Naive thymus-derived CD4-positive, alpha-beta T cell (primary cell): ENCODE results near the gene THOP1. TPM values are rescaled to one million over a fixed set of nuclear protein-coding genes. Genes with fewer than 3 reads are reported as not detected.

Experiments used
- ATAC-seq: fragments of 150-1000 bp; cut with Tn5 transposase; 2 replicates; pipeline ENCODE4 v1.10.0; 2021; ENCODE audit warnings: mild to moderate bottlenecking, moderate library complexity
- CTCF ChIA-PET: fragments of 350-600 bp; sonication (Branson Sonifier 250); formaldehyde crosslinking; loops from one replicate; lab custom pipeline; 2021; ENCODE audit warnings: antibody characterized with exemption; lab: Charles Lee
- POLR2A ChIA-PET: fragments of 350-600 bp; sonication (Branson Sonifier 250); formaldehyde crosslinking; loops from one replicate; lab custom pipeline; 2021; ENCODE audit warnings: antibody characterized with exemption, inconsistent platforms; lab: Charles Lee
- DNase-seq, 9 donors: peaks; one replicate each; pipeline versions ENCODE4 v3.0.0 to v3.0.0-alpha.2; 2020 to 2022; ENCODE audit warnings: mixed read lengths in 1 of 9
- H3K27ac ChIP-seq: one replicate; pipeline ENCODE4 v1.7.0; 2013; ENCODE audit warnings: mild to moderate bottlenecking, low read depth, low read length, moderate library complexity
- H3K27me3 ChIP-seq, 2 donors: one replicate each; pipeline ENCODE4 v1.7.0; 2013; ENCODE audit warnings: low read length in 2 of 2, mild to moderate bottlenecking in 2 of 2, moderate library complexity in 2 of 2; ENCODE audit not compliant: control insufficient read depth in 2 of 2, insufficient read depth in 2 of 2
- H3K36me3 ChIP-seq, 3 experiments: 1 replicate in 2 of 3; 2 replicates in 1 of 3; pipeline ENCODE4 v1.7.0; 2013; ENCODE audit warnings: low read length in 3 of 3, mild to moderate bottlenecking in 3 of 3, moderate library complexity in 1 of 3; ENCODE audit not compliant: insufficient read depth in 3 of 3, control insufficient read depth in 2 of 3
- H3K4me1 ChIP-seq, 2 donors: one replicate each; pipeline ENCODE4 v1.7.0; 2013; ENCODE audit warnings: low read length in 2 of 2, mild to moderate bottlenecking in 2 of 2, moderate library complexity in 1 of 2; ENCODE audit not compliant: control insufficient read depth in 2 of 2, insufficient read depth in 2 of 2
- H3K4me3 ChIP-seq: 2 replicates; pipeline ENCODE4 v1.7.0; 2013; ENCODE audit warnings: mild to moderate bottlenecking, low read length
- H3K9me3 ChIP-seq, 3 experiments: 1 replicate in 2 of 3; 2 replicates in 1 of 3; pipeline ENCODE4 v1.7.0; 2013; ENCODE audit warnings: low read length in 3 of 3; ENCODE audit not compliant: control insufficient read depth in 2 of 3
- H3K27ac Mint-ChIP-seq, 9 donors: one replicate each; pipeline ENCODE4 v1.8.0; 2020 to 2022; ENCODE audit warnings: mixed read lengths in 9 of 9, mild to moderate bottlenecking in 8 of 9, moderate library complexity in 5 of 9, inconsistent platforms in 2 of 9
- H3K27me3 Mint-ChIP-seq, 5 donors: one replicate each; pipeline ENCODE4 v1.8.0; 2021 to 2022; ENCODE audit warnings: mixed read lengths in 5 of 5, mild to moderate bottlenecking in 1 of 5
- H3K36me3 Mint-ChIP-seq, 5 donors: one replicate each; pipeline ENCODE4 v1.8.0; 2020 to 2022; ENCODE audit warnings: mixed read lengths in 5 of 5, mild to moderate bottlenecking in 3 of 5, inconsistent platforms in 1 of 5
- H3K4me1 Mint-ChIP-seq, 7 donors: one replicate each; pipeline ENCODE4 v1.8.0; 2020 to 2022; ENCODE audit warnings: mixed read lengths in 7 of 7, mild to moderate bottlenecking in 3 of 7, inconsistent platforms in 1 of 7
- H3K4me3 Mint-ChIP-seq, 10 donors: one replicate each; pipeline ENCODE4 v1.8.0; 2020 to 2022; ENCODE audit warnings: mild to moderate bottlenecking in 10 of 10, mixed read lengths in 10 of 10, moderate library complexity in 6 of 10, inconsistent platforms in 2 of 10
- H3K9me3 Mint-ChIP-seq, 11 donors: one replicate each; pipeline ENCODE4 v1.8.0; 2020 to 2022; ENCODE audit warnings: mixed read lengths in 11 of 11, mild to moderate bottlenecking in 4 of 11, inconsistent platforms in 1 of 11, moderate library complexity in 1 of 11
- intact Hi-C, 2 donors: fragments of 100-400 bp; cut with micrococcal nuclease; formaldehyde crosslinking; loops; one replicate each; pipeline ENCODE4 v1.15.1; 2023
- polyA plus RNA-seq, 2 donors: library from polyadenylated mRNA; unstranded; fragments of 300-500 nt; fragmentation: Illumina TruSeq; gene quantifications; one replicate each; pipeline ENCODE4 v1.2.3, GENCODE V29; 2021
- total RNA-seq, 6 experiments: library from RNA in 5 of 6; stranded (reverse) in 5 of 6; gene quantifications; 1 replicate in 5 of 6; 2 replicates in 1 of 6; pipeline ENCODE4 v1.2.3 and lab custom pipeline; 2021 to 2026

The THOP1 gene
- total and polyA plus RNA-seq, 7 experiments from 2014 or later, result 26.4 to 98.2 (median 29.7) TPM

- Histone ChIP-seq H3K27me3 (no peaks in the 10 kb centered on the region), H3K9me3 (peaks cover 0 to 6% (median 0%) of the 10 kb centered on the region in 3 experiments), H3K4me1 (peaks cover 3 to 13% of the 10 kb centered on the region in 2 donors), H3K36me3 (peaks cover 0 to 14% (median 0%) of the 10 kb centered on the region in 3 experiments), H3K4me3 (peak overlapping the region; percentile 94), H3K27ac (peak overlapping the region; percentile 55)
- Mint-ChIP-seq H3K4me3 (peak overlapping the region; percentile 40 to 84 (median 78)), H3K27me3 (peaks cover 0 to 7% (median 0%) of the 10 kb centered on the region in 5 donors), H3K9me3 (peaks cover 0 to 38% (median 9%) of the 10 kb centered on the region in 11 donors), H3K4me1 (peaks cover 5 to 37% (median 22%) of the 10 kb centered on the region in 7 donors), H3K27ac (peak overlapping the region in 5 of 9 donors; percentile 50 to 85 (median 60)), H3K36me3 (peaks cover 4 to 32% (median 18%) of the 10 kb centered on the region in 5 donors)
- intact Hi-C loops, result loop anchor here in 1 of 2 donors (1.0 to 2.0 kb wide), 9 partner anchors 14 to 664 kb away; partner anchors contain the start of genes FZR1, NCLN, THOP1 and ZNF554
- no peak for DNase-seq
- ChIA-PET CTCF (interaction anchor here (0.6 to 1.1 kb wide), 4 partner anchors 22 to 358 kb away, joined by 3 read pairs; partner anchors contain the start of genes ZNF554 and ZNF556), POLR2A (interaction anchor here (0.9 to 2.0 kb wide), 4 partner anchors 14 to 59 kb away, joined by 4 to 15 read pairs (median 5); partner anchors contain the start of gene SGTA)
- ATAC-seq, result no peak
Measured at GRCh38 chr19:2841855-2842574, 56.7 kb downstream of the THOP1 start.

- no peak overlapping the region for H3K4me3 Mint-ChIP-seq
- ATAC-seq (no peak), DNase-seq (no peak)
- CTCF ChIA-PET, result no interaction called here
- H3K27ac Mint-ChIP-seq, result no peak overlapping the region
- POLR2A ChIA-PET, result interaction anchor here (0.6 to 1.1 kb wide), 2 partner anchors 11 to 161 kb away, joined by 3 to 5 read pairs; no protein-coding TSS in a partner anchor
- intact Hi-C loops, result no loop called here
- H3K4me1 Mint-ChIP-seq, result peaks cover 5 to 44% (median 31%) of the 10 kb centered on the region in 7 donors
- Histone ChIP-seq H3K27me3 (no peaks in the 10 kb centered on the region), H3K4me1 (peaks cover 3 to 14% of the 10 kb centered on the region in 2 donors), H3K27ac (no peak overlapping the region), H3K36me3 (peaks cover 0 to 14% (median 0%) of the 10 kb centered on the region in 3 experiments), H3K9me3 (peaks cover 0 to 7% (median 0%) of the 10 kb centered on the region in 3 experiments), H3K4me3 (no peak overlapping the region)
- peaks cover 6 to 38% (median 25%) of the 10 kb centered on the region in 5 donors for H3K36me3 Mint-ChIP-seq
- H3K9me3 Mint-ChIP-seq, result peaks cover 0 to 41% (median 6%) of the 10 kb centered on the region in 11 donors
- H3K27me3 Mint-ChIP-seq, result peaks cover 0 to 7% (median 0%) of the 10 kb centered on the region in 5 donors
Measured at GRCh38 chr19:2845107-2845506, 59.8 kb downstream of the THOP1 start.

GRCh38 chr19:2846180-2846894 is 61.0 kb downstream of the THOP1 start:
- H3K9me3 Mint-ChIP-seq, result peaks cover 0 to 49% (median 15%) of the 10 kb centered on the region in 11 donors
- H3K4me1 ChIP-seq, result peaks cover 3 to 13% of the 10 kb centered on the region in 2 donors
- H3K27me3 ChIP-seq, result no peaks in the 10 kb centered on the region
- no peak overlapping the region for H3K4me3 Mint-ChIP-seq
- no peak for ATAC-seq
- ChIA-PET POLR2A (interaction anchor here (0.6 to 1.1 kb wide), 2 partner anchors 12 to 1950 kb away, joined by 3 read pairs; no protein-coding TSS in a partner anchor), CTCF (no interaction called here)
- peaks cover 0 to 7% (median 0%) of the 10 kb centered on the region in 5 donors for H3K27me3 Mint-ChIP-seq
- H3K9me3 ChIP-seq, result peaks cover 0 to 8% (median 0%) of the 10 kb centered on the region in 3 experiments
- peaks cover 2 to 24% (median 2%) of the 10 kb centered on the region in 3 experiments for H3K36me3 ChIP-seq
- no peak overlapping the region for H3K4me3 ChIP-seq
- no peak overlapping the region for H3K27ac ChIP-seq
- DNase-seq, result no peak
- intact Hi-C loops, result no loop called here
- H3K36me3 Mint-ChIP-seq, result peaks cover 12 to 50% (median 36%) of the 10 kb centered on the region in 5 donors
- no peak overlapping the region for H3K27ac Mint-ChIP-seq
- peaks cover 5 to 49% (median 38%) of the 10 kb centered on the region in 7 donors for H3K4me1 Mint-ChIP-seq

DNA sequence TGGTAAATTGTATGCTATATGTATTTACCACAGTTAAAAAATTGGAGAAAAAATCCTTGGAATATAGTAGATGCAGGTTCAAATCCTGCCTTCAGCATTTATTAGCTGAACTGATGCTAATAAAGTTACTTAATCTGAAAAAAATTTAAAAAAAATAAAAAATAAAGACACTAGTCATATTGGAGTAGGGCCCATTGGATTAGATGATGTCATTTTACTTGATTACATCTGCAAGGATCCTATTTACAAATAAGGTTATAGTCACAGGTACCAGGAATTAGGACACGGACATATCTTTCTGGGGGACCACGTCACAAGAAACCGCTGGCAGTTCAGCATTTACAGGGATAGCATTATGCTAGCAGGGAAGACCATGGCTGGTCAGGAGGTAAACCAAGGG is 62.2 kb downstream of the THOP1 start:
- H3K4me3 Mint-ChIP-seq, result peak overlapping the region in 1 of 10 donors; percentile 25
- H3K9me3 Mint-ChIP-seq, result peaks cover 2 to 61% (median 25%) of the 10 kb centered on the region in 11 donors
- H3K36me3 Mint-ChIP-seq, result peaks cover 16 to 59% (median 48%) of the 10 kb centered on the region in 5 donors
- no peak for DNase-seq
- H3K27ac ChIP-seq, result no peak overlapping the region
- no peaks in the 10 kb centered on the region for H3K27me3 ChIP-seq
- peaks cover 10 to 36% (median 14%) of the 10 kb centered on the region in 3 experiments for H3K36me3 ChIP-seq
- peaks cover 1 to 7% of the 10 kb centered on the region in 2 donors for H3K4me1 ChIP-seq
- no peak overlapping the region for H3K27ac Mint-ChIP-seq
- H3K4me1 Mint-ChIP-seq, result peaks cover under 1 to 43% (median 32%) of the 10 kb centered on the region in 7 donors
- POLR2A ChIA-PET, result interaction anchor here (0.5 kb wide), 1 partner anchor 15 kb away, joined by 3 read pairs; no protein-coding TSS in a partner anchor
- no peak overlapping the region for H3K4me3 ChIP-seq
- CTCF ChIA-PET, result no interaction called here
- intact Hi-C loops, result no loop called here
- peaks cover 4 to 12% (median 4%) of the 10 kb centered on the region in 3 experiments for H3K9me3 ChIP-seq
- no peak for ATAC-seq
- H3K27me3 Mint-ChIP-seq, result peaks cover 0 to 2% (median 0%) of the 10 kb centered on the region in 5 donors

- no peak overlapping the region for H3K27ac Mint-ChIP-seq
- peaks cover 19 to 69% (median 59%) of the 10 kb centered on the region in 5 donors for H3K36me3 Mint-ChIP-seq
- Histone ChIP-seq H3K36me3 (peaks cover 16 to 47% (median 25%) of the 10 kb centered on the region in 3 experiments), H3K27me3 (no peaks in the 10 kb centered on the region), H3K27ac (no peak overlapping the region), H3K9me3 (peaks cover 10 to 23% (median 15%) of the 10 kb centered on the region in 3 experiments), H3K4me1 (peaks cover 0 to 3% of the 10 kb centered on the region in 2 donors), H3K4me3 (no peak overlapping the region)
- intact Hi-C loops, result no loop called here
- peaks cover 0 to 31% (median 20%) of the 10 kb centered on the region in 7 donors for H3K4me1 Mint-ChIP-seq
- H3K27me3 Mint-ChIP-seq, result no peaks in the 10 kb centered on the region
- no peak for ATAC-seq
- no peak overlapping the region for H3K4me3 Mint-ChIP-seq
- POLR2A ChIA-PET, result no interaction called here
- DNase-seq, result no peak
- H3K9me3 Mint-ChIP-seq, result peaks cover 4 to 72% (median 36%) of the 10 kb centered on the region in 11 donors
- CTCF ChIA-PET, result no interaction called here
Measured at GRCh38 chr19:2848616-2849015, 63.3 kb downstream of the THOP1 start.
